Skeletal muscle tissue (tissue), 4 donors: ENCODE measurements around the gene IGDCC3. TPM values are rescaled to one million over a fixed set of nuclear protein-coding genes. Genes with fewer than 3 reads are reported as not detected.

Source experiments
- H3K27ac ChIP-seq: one replicate; pipeline ENCODE4 v1.7.0; 2013; ENCODE audit warnings: mild to moderate bottlenecking, low read depth, low read length, inconsistent platforms
- H3K27me3 ChIP-seq, 3 donors: one replicate each; pipeline ENCODE4 v1.7.0; 2013; ENCODE audit warnings: low read length in 3 of 3; ENCODE audit not compliant: control insufficient read depth in 3 of 3, insufficient read depth in 3 of 3
- H3K36me3 ChIP-seq, 3 donors: one replicate each; pipeline ENCODE4 v1.7.0; 2013; ENCODE audit warnings: low read length in 3 of 3; ENCODE audit not compliant: control insufficient read depth in 3 of 3, insufficient read depth in 3 of 3
- H3K4me1 ChIP-seq, 3 donors: one replicate each; pipeline ENCODE4 v1.7.0; 2013; ENCODE audit warnings: low read length in 3 of 3, mild to moderate bottlenecking in 3 of 3; ENCODE audit not compliant: control insufficient read depth in 3 of 3, insufficient read depth in 3 of 3
- H3K4me3 ChIP-seq, 3 donors: one replicate each; pipeline ENCODE4 v1.7.0; 2013; ENCODE audit warnings: low read length in 3 of 3
- H3K9ac ChIP-seq, 3 donors: one replicate each; pipeline ENCODE4 v1.7.0; 2013; ENCODE audit warnings: low read length in 3 of 3, mild to moderate bottlenecking in 3 of 3, moderate library complexity in 2 of 3, low read depth in 1 of 3
- H3K9me3 ChIP-seq, 3 donors: one replicate each; pipeline ENCODE4 v1.7.0; 2013; ENCODE audit warnings: low read length in 3 of 3; ENCODE audit not compliant: control insufficient read depth in 3 of 3
- total RNA-seq: library from RNA; depleted of rRNA; stranded (reverse); fragments of >200 nt; gene quantifications from one replicate; pipeline ENCODE4 v1.2.3, GENCODE V29; 2014
- donor health status: Osteomylitis.

The IGDCC3 gene
- total RNA-seq, 1 donor from 2014 or later, result 1.0 TPM

- H3K4me3 ChIP-seq, result no peak overlapping the region
- peaks cover 0 to 4% (median 0%) of the 10 kb centered on the region in 3 donors for H3K4me1 ChIP-seq
- H3K36me3 ChIP-seq, result no peaks in the 10 kb centered on the region
- H3K9ac ChIP-seq, result no peak overlapping the region
- H3K27ac ChIP-seq, result no peak overlapping the region
- H3K9me3 ChIP-seq, result no peaks in the 10 kb centered on the region
- peaks cover 0 to 12% (median 0%) of the 10 kb centered on the region in 3 donors for H3K27me3 ChIP-seq
These were observed 46.7 kb downstream of the IGDCC3 start for GRCh38 chr15:65330934-65331645.

DNA sequence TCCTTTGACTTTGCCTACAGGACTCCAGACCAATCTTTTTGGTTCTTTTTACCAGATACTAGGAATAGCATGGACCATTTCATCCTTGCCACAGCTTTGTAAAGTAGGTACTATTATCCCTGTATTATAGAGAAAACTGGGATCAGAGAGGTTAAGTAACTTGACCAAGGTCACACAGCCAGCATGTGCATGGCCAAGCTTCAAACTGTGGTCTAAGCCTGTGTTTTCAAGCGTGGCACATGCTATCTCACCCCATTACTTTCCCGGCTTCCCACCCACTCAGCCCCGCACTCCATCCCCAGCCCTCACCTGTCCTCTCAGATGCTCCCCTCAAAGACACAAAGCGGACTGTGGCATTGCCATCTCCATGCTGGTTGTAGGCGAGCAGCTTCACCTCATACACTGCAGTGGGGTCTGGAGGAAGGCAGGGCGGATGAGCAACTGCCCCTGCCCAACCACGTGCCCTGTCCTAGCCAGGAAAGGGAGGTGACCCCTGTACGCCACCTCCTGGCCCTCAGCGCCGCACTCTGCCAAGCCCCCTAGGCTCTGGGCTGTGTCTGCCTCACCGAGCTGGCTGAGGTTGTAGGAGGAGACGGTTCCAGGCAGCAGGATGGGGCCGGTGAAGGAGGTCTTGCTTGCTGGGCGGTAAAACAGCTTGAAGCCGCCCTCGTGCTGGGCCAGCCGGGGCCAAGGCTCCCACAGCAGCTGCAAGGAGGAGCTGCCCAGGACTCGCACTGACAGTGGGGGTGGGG is 47.6 kb downstream of the IGDCC3 start:
- H3K27me3 ChIP-seq, result peaks cover 0 to 6% (median 0%) of the 10 kb centered on the region in 3 donors
- no peak overlapping the region for H3K4me3 ChIP-seq
- H3K36me3 ChIP-seq, result no peaks in the 10 kb centered on the region
- H3K9ac ChIP-seq, result no peak overlapping the region
- H3K4me1 ChIP-seq, result peaks cover 0 to 5% (median 0%) of the 10 kb centered on the region in 3 donors
- H3K9me3 ChIP-seq, result no peaks in the 10 kb centered on the region
- no peak overlapping the region for H3K27ac ChIP-seq

DNA sequence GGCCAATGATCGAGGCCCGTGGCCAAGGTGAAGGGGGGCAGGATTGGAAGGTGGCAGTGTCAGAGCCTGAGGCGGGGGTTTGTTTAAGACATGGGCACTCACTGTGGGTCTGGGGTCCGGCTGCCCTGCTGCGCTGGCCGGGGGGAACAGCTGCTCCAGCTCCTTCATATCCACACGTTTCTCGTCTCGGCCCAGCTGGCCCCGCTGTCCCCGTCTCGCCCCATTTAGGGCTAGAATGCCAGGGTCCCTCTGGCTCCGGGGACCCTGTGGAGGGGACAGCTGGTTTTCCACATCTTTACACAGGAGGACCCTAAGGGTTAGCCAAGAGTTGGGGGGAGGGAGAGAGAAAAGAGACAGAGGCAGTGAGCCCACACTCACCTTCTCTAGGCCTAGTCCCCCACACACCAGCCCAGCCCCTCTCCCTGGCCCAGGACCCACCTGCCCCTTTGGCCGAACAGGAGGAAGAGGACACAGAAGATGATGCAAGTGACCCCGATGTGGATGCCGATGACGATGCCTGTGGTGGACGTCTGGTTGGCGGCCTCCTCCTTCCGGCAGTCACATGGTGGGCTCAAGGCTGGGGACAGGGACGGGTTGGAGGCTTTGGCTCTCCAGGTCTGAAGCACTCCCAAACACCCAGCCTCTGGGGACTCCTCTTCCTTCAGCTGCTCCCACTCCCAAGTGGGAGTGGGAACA is 48.4 kb downstream of the IGDCC3 start:
- Histone ChIP-seq H3K36me3 (no peaks in the 10 kb centered on the region), H3K9ac (no peak overlapping the region), H3K4me1 (peaks cover 0 to 5% (median 0%) of the 10 kb centered on the region in 3 donors), H3K27me3 (peaks cover 0 to 4% (median 0%) of the 10 kb centered on the region in 3 donors), H3K27ac (no peak overlapping the region), H3K9me3 (no peaks in the 10 kb centered on the region), H3K4me3 (no peak overlapping the region)

- no peaks in the 10 kb centered on the region for H3K9me3 ChIP-seq
- H3K27me3 ChIP-seq, result peaks cover 0 to 4% (median 0%) of the 10 kb centered on the region in 3 donors
- H3K9ac ChIP-seq, result no peak overlapping the region
- H3K4me1 ChIP-seq, result peaks cover 0 to 5% (median 0%) of the 10 kb centered on the region in 3 donors
- no peak overlapping the region for H3K27ac ChIP-seq
- no peaks in the 10 kb centered on the region for H3K36me3 ChIP-seq
- no peak overlapping the region for H3K4me3 ChIP-seq
These were observed 49.1 kb downstream of the IGDCC3 start for GRCh38 chr15:65328506-65329287.

DNA sequence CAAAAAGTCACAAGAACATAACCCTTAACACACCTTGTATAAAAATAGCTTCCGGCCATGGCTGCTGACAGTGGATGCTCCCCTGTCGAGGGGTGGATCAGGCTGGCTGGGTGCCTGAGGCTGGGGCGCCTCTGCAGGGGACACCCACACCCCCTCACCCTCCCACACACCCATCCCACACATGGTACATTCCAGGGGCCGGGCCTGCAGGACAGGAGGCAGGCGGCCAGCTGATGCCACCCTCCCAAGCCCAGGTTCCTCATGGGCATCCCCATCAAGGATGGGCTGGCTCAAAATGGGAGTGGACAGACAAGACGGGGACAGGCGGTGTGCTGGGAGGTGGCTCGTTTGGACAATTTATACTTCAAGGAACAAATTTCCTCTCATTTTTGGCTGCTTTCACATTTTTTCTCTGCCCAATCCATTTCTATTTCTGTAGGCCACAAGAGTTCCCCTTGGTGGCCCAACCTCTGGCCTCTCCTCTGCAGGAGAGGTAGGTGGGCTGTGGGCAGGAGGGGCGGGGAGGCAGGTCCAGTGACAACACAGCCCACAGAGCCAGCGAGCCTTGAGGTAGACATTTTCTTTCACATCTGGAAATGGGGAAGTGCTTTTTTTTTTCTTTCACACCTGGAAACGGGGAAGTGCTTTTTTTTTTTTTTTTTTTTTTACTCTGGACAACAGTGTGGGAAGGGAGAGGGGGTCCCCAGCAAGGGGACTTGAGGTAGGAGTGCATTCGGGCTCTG is 50.0 kb downstream of the IGDCC3 start:
- no peaks in the 10 kb centered on the region for H3K9me3 ChIP-seq
- no peak overlapping the region for H3K9ac ChIP-seq
- peaks cover 2 to 7% (median 4%) of the 10 kb centered on the region in 3 donors for H3K4me1 ChIP-seq
- no peaks in the 10 kb centered on the region for H3K36me3 ChIP-seq
- peaks cover 0 to 4% (median 0%) of the 10 kb centered on the region in 3 donors for H3K27me3 ChIP-seq
- H3K27ac ChIP-seq, result no peak overlapping the region
- no peak overlapping the region for H3K4me3 ChIP-seq

GRCh38 chr15:65326818-65327217 is 51.0 kb downstream of the IGDCC3 start:
- Histone ChIP-seq H3K4me1 (peaks cover 2 to 12% (median 8%) of the 10 kb centered on the region in 3 donors), H3K27me3 (peaks cover 0 to 5% (median 0%) of the 10 kb centered on the region in 3 donors), H3K9me3 (no peaks in the 10 kb centered on the region), H3K36me3 (no peaks in the 10 kb centered on the region), H3K4me3 (no peak overlapping the region), H3K27ac (no peak overlapping the region), H3K9ac (no peak overlapping the region)

GRCh38 chr15:65326117-65326526 is 51.7 kb downstream of the IGDCC3 start:
- no peaks in the 10 kb centered on the region for H3K36me3 ChIP-seq
- no peak overlapping the region for H3K27ac ChIP-seq
- H3K4me3 ChIP-seq, result no peak overlapping the region
- H3K9ac ChIP-seq, result peak overlapping the region in 1 of 3 donors; percentile 60
- H3K9me3 ChIP-seq, result no peaks in the 10 kb centered on the region
- H3K4me1 ChIP-seq, result peaks cover 2 to 12% (median 8%) of the 10 kb centered on the region in 3 donors
- peaks cover 0 to 6% (median 0%) of the 10 kb centered on the region in 3 donors for H3K27me3 ChIP-seq

GRCh38 chr15:65323071-65323511 is 54.7 kb downstream of the IGDCC3 start:
- peaks cover 0 to 3% (median 0%) of the 10 kb centered on the region in 3 donors for H3K27me3 ChIP-seq
- no peak overlapping the region for H3K27ac ChIP-seq
- H3K4me1 ChIP-seq, result peaks cover 2 to 12% (median 8%) of the 10 kb centered on the region in 3 donors
- H3K4me3 ChIP-seq, result no peak overlapping the region
- peak overlapping the region in 1 of 3 donors; percentile 16 for H3K9ac ChIP-seq
- H3K9me3 ChIP-seq, result no peaks in the 10 kb centered on the region
- no peaks in the 10 kb centered on the region for H3K36me3 ChIP-seq
